SK-N-SH (cell line): Measurements from ENCODE around the gene MPP3. TPM values are rescaled to one million over a fixed set of nuclear protein-coding genes. Genes with fewer than 3 reads are reported as not detected.

Experiments used
- CTCF ChIA-PET: fragments of 300-600, 350-600 bp; formaldehyde crosslinking; extraction: SDS; loops from one replicate; lab custom pipeline; 2021; lab: Yijun Ruan, JAX
- POLR2A ChIA-PET: fragments of 350-600 bp; sonication (Branson Sonifier 250); formaldehyde crosslinking; extraction: SDS; loops from one replicate; lab custom pipeline; 2020; ENCODE audit warnings: antibody characterized with exemption, inconsistent platforms; lab: Yijun Ruan, JAX
- DNase-seq: peaks from one replicate; pipeline ENCODE4 v3.0.0; 2012
- H2AFZ ChIP-seq: fragments of 200-600 bp; sonication (generic); 2 replicates; pipeline ENCODE4 v1.8.1; 2016; ENCODE audit warnings: antibody characterized with exemption, mild to moderate bottlenecking, low read depth
- H3F3A ChIP-seq: fragments of 200-600 bp; sonication (generic); replicated peaks from 2 replicates; pipeline ENCODE3; 2016; ENCODE audit warnings: antibody characterized with exemption, mild to moderate bottlenecking; ENCODE audit not compliant: insufficient read depth
- H3K27ac ChIP-seq, 2 experiments: fragments of 200-500 bp in 1 of 2; fragments of 200-600 bp in 1 of 2; sonication (Bioruptor generic) in 1 of 2; sonication (generic), shearing (Covaris generic) in 1 of 2; 2 replicates each; pipeline versions ENCODE4 v1.5.1 to v1.6.1; 2014 to 2016; ENCODE audit warnings: low read depth in 2 of 2, inconsistent platforms in 1 of 2, low read length in 1 of 2, mild to moderate bottlenecking in 1 of 2, mixed read lengths in 1 of 2
- H3K27me3 ChIP-seq: fragments of 200-600 bp; sonication (generic), shearing (Covaris generic); 2 replicates; pipeline ENCODE4 v1.6.1; 2016; ENCODE audit warnings: mixed run types; ENCODE audit not compliant: insufficient read depth
- H3K36me3 ChIP-seq, 2 experiments: fragments of 200-500 bp in 1 of 2; fragments of 200-600 bp in 1 of 2; sonication (Bioruptor generic) in 1 of 2; sonication (generic) in 1 of 2; replicated peaks in 1 of 2; 2 replicates each; pipeline versions ENCODE3 to v1.5.1; 2014 to 2016; ENCODE audit warnings: low read length in 1 of 2, mild to moderate bottlenecking in 1 of 2; ENCODE audit not compliant: insufficient read depth in 2 of 2, control insufficient read depth in 1 of 2
- H3K4me1 ChIP-seq, 2 experiments: fragments of 200-500 bp in 1 of 2; fragments of 200-600 bp in 1 of 2; sonication (Bioruptor generic) in 1 of 2; sonication (generic), shearing (Covaris generic) in 1 of 2; 2 replicates each; pipeline versions ENCODE4 v1.5.1 to v1.6.1; 2014 to 2016; ENCODE audit warnings: low read depth in 1 of 2, low read length in 1 of 2, mixed run types in 1 of 2; ENCODE audit not compliant: insufficient read depth in 2 of 2, control insufficient read depth in 1 of 2
- H3K4me2 ChIP-seq: fragments of 200-600 bp; sonication (generic), shearing (Covaris generic); 2 replicates; pipeline ENCODE4 v1.6.1; 2017; ENCODE audit warnings: mixed run types
- H3K4me3 ChIP-seq, 2 experiments: fragments of 200-500 bp in 1 of 2; fragments of 200-600 bp in 1 of 2; sonication (Bioruptor generic) in 1 of 2; sonication (generic), shearing (Covaris generic) in 1 of 2; 2 replicates each; pipeline versions ENCODE4 v1.5.1 to v1.8.1; 2014 to 2016; ENCODE audit warnings: low read depth in 2 of 2, inconsistent platforms in 1 of 2, low read length in 1 of 2, mild to moderate bottlenecking in 1 of 2, mixed read lengths in 1 of 2, moderate library complexity in 1 of 2
- H3K79me2 ChIP-seq: fragments of 200-600 bp; sonication (generic); 2 replicates; pipeline ENCODE4 v1.8.1; 2017; ENCODE audit warnings: mild to moderate bottlenecking; ENCODE audit not compliant: insufficient read depth
- H3K9ac ChIP-seq: fragments of 200-600 bp; sonication (generic); 2 replicates; pipeline ENCODE4 v1.6.1; 2017; ENCODE audit warnings: mixed run types
- H3K9me2 ChIP-seq: fragments of 200-600 bp; sonication (generic); 2 replicates; pipeline ENCODE4 v1.6.1; 2017; ENCODE audit warnings: mixed run types
- H3K9me3 ChIP-seq: fragments of 200-600 bp; sonication (generic); 2 replicates; pipeline ENCODE4 v1.6.1; 2017; ENCODE audit warnings: mixed run types, mild to moderate bottlenecking, moderate library complexity
- H4K20me1 ChIP-seq: fragments of 200-600 bp; sonication (generic); 2 replicates; pipeline ENCODE4 v1.6.1; 2017; ENCODE audit warnings: mild to moderate bottlenecking, mixed run types; ENCODE audit not compliant: insufficient read depth
- ELF1 ChIP-seq: IDR thresholded peaks from 2 replicates; pipeline ENCODE4 v1.4.0; 2012
- EP300 ChIP-seq, 2 experiments: IDR thresholded peaks; 2 replicates each; pipeline versions ENCODE4 v1.4.0 to v1.6.1; 2012; ENCODE audit warnings: borderline replicate concordance in 1 of 2, low read depth in 1 of 2, low read length in 1 of 2
- FOSL2 ChIP-seq: IDR thresholded peaks from 2 replicates; pipeline ENCODE4 v1.4.0; 2012; ENCODE audit warnings: low read depth, mild to moderate bottlenecking, moderate library complexity, borderline replicate concordance
- FOXJ3 ChIP-seq: sonication (generic); formaldehyde crosslinking; IDR thresholded peaks from 2 replicates; pipeline ENCODE4 v1.5.1; 2020; ENCODE audit warnings: mild to moderate bottlenecking, missing genetic modification reagents
- FOXM1 ChIP-seq: IDR thresholded peaks from 2 replicates; pipeline ENCODE4 v1.4.0; 2012; ENCODE audit warnings: low read depth, mild to moderate bottlenecking
- MEF2A ChIP-seq: IDR thresholded peaks from 2 replicates; pipeline ENCODE4 v1.4.0; 2012; ENCODE audit warnings: low read depth, borderline replicate concordance
- POLR2AphosphoS5 ChIP-seq: IDR thresholded peaks from 2 replicates; pipeline ENCODE4 v1.6.1; 2012; ENCODE audit warnings: low read depth, low read length
- RAD21 ChIP-seq: IDR thresholded peaks from 2 replicates; pipeline ENCODE4 v1.6.1; 2012; ENCODE audit warnings: mild to moderate bottlenecking, low read length
- TCF12 ChIP-seq: IDR thresholded peaks from 2 replicates; pipeline ENCODE4 v1.4.0; 2012
- YY1 ChIP-seq: IDR thresholded peaks from 2 replicates; pipeline ENCODE4 v1.4.0; 2012; ENCODE audit warnings: low read depth, mild to moderate bottlenecking
- whole genome bisulfite sequencing: methylation state at CpG from one replicate; pipeline ENCODE4 v1.1.6; 2017; ENCODE audit warnings: low lambda C conversion rate; 5-methylcytosine and 5-hydroxymethylcytosine counted together
- polyA plus RNA-seq, 3 experiments: library from polyadenylated mRNA; depleted of rRNA; stranded (reverse); fragments of >200 nt; gene quantifications; 2 replicates each; pipeline ENCODE4 v1.2.3, GENCODE V29; 2012
- TF ChIP-seq, protein P1 (sequence below): IDR thresholded peaks from 2 replicates; pipeline ENCODE4 v1.4.0; 2012; ENCODE audit warnings: low read depth
- TF ChIP-seq, protein P2 (sequence below): IDR thresholded peaks from 2 replicates; pipeline ENCODE4 v1.6.1; 2012; ENCODE audit warnings: mild to moderate bottlenecking, low read depth, low read length, moderate library complexity
- TF ChIP-seq, protein P3 (sequence below): IDR thresholded peaks from 2 replicates; pipeline ENCODE4; 2012
- TF ChIP-seq, protein P4 (sequence below): IDR thresholded peaks from 2 replicates; pipeline ENCODE4 v1.4.0; 2012; ENCODE audit warnings: low read depth, borderline replicate concordance

Gene MPP3
- polyA plus RNA-seq, 1 of the 3 experiments (the other 2 are of a cell fraction), result 14.1 TPM

DNA sequence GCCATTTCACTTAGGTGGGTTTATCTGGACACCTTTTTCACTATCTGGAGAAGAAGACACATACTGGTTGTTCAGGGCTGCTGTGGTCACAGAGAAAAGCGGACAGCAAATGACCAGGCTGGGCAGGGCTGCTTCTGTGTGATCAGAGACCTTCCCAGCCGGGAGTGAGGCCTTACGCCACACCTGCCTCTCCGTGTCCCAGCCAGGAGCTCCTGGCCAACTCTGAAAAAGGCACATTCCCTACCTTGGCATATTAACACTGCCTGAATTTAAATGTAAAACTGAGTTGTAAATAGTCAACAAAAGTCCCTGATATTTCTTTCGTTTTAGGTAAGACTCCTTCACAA, 65.3 kb downstream of the MPP3 start:
- CTCF ChIA-PET, result interaction anchor here (0.7 to 3.3 kb wide), 19 partner anchors 7 to 282 kb away, joined by 3 to 59 read pairs (median 6); partner anchors contain the start of genes CD300LG, CFAP97D1 and DUSP3
- 73% methylated on average over 5 of the region's 5 CpGs for WGBS
- no peak overlapping the region for H3K27ac ChIP-seq
- no peak overlapping the region for H3K9ac ChIP-seq
- peaks cover 4% of the 10 kb centered on the region; the same call in 1 of the 2 replicates for H3K79me2 ChIP-seq
- no peaks in the 10 kb centered on the region for H3K27me3 ChIP-seq
- no peaks in the 10 kb centered on the region for H3K9me3 ChIP-seq
- peaks cover 25% of the 10 kb centered on the region for H3F3A ChIP-seq
- H3K4me3 ChIP-seq, result no peak overlapping the region
- DNase-seq, result no peak
- no peaks in the 10 kb centered on the region for H3K9me2 ChIP-seq
- no peak for TF ChIP-seq POLR2AphosphoS5
- TF ChIP-seq, protein P1, sequence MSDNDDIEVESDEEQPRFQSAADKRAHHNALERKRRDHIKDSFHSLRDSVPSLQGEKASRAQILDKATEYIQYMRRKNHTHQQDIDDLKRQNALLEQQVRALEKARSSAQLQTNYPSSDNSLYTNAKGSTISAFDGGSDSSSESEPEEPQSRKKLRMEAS, result no peak
- no peak for TF ChIP-seq RAD21
- TF ChIP-seq, protein P2, sequence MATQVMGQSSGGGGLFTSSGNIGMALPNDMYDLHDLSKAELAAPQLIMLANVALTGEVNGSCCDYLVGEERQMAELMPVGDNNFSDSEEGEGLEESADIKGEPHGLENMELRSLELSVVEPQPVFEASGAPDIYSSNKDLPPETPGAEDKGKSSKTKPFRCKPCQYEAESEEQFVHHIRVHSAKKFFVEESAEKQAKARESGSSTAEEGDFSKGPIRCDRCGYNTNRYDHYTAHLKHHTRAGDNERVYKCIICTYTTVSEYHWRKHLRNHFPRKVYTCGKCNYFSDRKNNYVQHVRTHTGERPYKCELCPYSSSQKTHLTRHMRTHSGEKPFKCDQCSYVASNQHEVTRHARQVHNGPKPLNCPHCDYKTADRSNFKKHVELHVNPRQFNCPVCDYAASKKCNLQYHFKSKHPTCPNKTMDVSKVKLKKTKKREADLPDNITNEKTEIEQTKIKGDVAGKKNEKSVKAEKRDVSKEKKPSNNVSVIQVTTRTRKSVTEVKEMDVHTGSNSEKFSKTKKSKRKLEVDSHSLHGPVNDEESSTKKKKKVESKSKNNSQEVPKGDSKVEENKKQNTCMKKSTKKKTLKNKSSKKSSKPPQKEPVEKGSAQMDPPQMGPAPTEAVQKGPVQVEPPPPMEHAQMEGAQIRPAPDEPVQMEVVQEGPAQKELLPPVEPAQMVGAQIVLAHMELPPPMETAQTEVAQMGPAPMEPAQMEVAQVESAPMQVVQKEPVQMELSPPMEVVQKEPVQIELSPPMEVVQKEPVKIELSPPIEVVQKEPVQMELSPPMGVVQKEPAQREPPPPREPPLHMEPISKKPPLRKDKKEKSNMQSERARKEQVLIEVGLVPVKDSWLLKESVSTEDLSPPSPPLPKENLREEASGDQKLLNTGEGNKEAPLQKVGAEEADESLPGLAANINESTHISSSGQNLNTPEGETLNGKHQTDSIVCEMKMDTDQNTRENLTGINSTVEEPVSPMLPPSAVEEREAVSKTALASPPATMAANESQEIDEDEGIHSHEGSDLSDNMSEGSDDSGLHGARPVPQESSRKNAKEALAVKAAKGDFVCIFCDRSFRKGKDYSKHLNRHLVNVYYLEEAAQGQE, result no peak
- TF ChIP-seq YY1, result no peak
- TF ChIP-seq ELF1, result no peak
- TF ChIP-seq MEF2A, result no peak
- TF ChIP-seq FOXJ3, result no peak
- no peak for TF ChIP-seq TCF12
- TF ChIP-seq, protein P3, sequence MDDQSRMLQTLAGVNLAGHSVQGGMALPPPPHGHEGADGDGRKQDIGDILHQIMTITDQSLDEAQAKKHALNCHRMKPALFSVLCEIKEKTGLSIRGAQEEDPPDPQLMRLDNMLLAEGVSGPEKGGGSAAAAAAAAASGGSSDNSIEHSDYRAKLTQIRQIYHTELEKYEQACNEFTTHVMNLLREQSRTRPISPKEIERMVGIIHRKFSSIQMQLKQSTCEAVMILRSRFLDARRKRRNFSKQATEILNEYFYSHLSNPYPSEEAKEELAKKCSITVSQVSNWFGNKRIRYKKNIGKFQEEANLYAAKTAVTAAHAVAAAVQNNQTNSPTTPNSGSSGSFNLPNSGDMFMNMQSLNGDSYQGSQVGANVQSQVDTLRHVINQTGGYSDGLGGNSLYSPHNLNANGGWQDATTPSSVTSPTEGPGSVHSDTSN, result no peak
- TF ChIP-seq, protein P4, sequence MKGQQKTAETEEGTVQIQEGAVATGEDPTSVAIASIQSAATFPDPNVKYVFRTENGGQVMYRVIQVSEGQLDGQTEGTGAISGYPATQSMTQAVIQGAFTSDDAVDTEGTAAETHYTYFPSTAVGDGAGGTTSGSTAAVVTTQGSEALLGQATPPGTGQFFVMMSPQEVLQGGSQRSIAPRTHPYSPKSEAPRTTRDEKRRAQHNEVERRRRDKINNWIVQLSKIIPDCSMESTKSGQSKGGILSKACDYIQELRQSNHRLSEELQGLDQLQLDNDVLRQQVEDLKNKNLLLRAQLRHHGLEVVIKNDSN, result no peak
- no peak for TF ChIP-seq FOXM1
- no peak for TF ChIP-seq EP300 (IDR thresholded peaks at IDR 0.05; ENCODE audit: borderline replicate concordance in 1 of 2, low read depth in 1 of 2, low read length in 1 of 2)
- TF ChIP-seq FOSL2, result no peak
- POLR2A ChIA-PET, result interaction anchor here (1.5 kb wide), 1 partner anchor 78 kb away, joined by 4 read pairs; no protein-coding TSS in a partner anchor
- H2AFZ ChIP-seq, result no peak overlapping the region
- peaks cover 22 to 41% of the 10 kb centered on the region in 2 experiments for H3K36me3 ChIP-seq
- H3K4me2 ChIP-seq, result no peak overlapping the region
- no peaks in the 10 kb centered on the region for H3K4me1 ChIP-seq
- no peaks in the 10 kb centered on the region for H4K20me1 ChIP-seq
